ENCODE results near the gene USP12. TPM values are rescaled to one million over a fixed set of nuclear protein-coding genes. Genes with fewer than 3 reads are reported as not detected.

Gene USP12
- total RNA-seq, 1 donor from 2014 or later = 17.9 TPM

DNA sequence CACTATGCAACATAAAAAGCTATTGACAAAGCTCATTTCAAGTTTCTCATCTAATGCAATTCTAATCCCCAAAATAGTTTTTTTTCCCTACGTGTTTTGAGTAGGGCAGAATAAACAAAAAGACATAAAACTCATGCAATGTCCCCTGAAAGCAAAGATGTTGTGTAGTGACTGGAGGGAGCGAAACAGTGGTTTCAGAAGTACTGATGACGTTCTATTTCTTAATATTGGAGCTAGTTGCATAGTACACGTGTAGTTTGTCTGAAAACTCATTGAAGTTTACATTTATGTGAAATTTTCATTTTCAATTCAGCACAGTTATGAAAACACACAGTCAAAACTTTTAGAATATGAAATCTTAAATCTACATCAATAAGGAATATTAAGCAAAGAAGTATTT is 31.6 kb downstream of the USP12 start:
- Histone ChIP-seq H3K4me3 (ENCODE audit: low read depth, low read length) (no peak overlapping the region), H3K27me3 (ENCODE audit: control insufficient read depth, insufficient read depth, low read length) (no peaks in the 10 kb centered on the region), H3K36me3 (ENCODE audit: control insufficient read depth, insufficient read depth, low read length) (no peaks in the 10 kb centered on the region)
- no peak for DNase-seq (ENCODE audit: low read depth)
- no peak for FAIRE-seq
- TF ChIP-seq, protein P1, sequence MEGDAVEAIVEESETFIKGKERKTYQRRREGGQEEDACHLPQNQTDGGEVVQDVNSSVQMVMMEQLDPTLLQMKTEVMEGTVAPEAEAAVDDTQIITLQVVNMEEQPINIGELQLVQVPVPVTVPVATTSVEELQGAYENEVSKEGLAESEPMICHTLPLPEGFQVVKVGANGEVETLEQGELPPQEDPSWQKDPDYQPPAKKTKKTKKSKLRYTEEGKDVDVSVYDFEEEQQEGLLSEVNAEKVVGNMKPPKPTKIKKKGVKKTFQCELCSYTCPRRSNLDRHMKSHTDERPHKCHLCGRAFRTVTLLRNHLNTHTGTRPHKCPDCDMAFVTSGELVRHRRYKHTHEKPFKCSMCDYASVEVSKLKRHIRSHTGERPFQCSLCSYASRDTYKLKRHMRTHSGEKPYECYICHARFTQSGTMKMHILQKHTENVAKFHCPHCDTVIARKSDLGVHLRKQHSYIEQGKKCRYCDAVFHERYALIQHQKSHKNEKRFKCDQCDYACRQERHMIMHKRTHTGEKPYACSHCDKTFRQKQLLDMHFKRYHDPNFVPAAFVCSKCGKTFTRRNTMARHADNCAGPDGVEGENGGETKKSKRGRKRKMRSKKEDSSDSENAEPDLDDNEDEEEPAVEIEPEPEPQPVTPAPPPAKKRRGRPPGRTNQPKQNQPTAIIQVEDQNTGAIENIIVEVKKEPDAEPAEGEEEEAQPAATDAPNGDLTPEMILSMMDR (IDR thresholded peaks at IDR 0.05; ENCODE audit: insufficient read depth, low read length, severe bottlenecking) = no peak

DNA sequence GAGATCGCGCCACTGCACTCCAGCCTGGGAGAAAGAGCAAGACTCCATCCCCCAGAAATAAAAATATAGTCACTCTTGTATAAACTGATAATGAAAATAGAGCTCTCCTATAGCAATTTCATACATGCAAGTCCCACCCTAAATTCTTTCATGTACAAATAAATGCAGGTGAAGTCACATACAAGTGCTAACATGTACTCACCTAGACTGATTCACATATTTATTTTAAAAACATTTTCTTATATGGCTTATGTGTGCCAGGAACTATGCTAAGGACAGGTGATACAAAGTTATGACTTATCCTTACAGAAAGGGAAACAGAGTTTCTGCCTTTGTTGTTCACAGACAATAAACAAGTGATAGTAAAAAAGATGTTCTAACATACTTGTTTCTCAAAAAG is 32.0 kb downstream of the USP12 start:
- H3K36me3 ChIP-seq (ENCODE audit: control insufficient read depth, insufficient read depth, low read length) = no peaks in the 10 kb centered on the region
- FAIRE-seq (no peak), DNase-seq (ENCODE audit: low read depth) (peak; percentile 93)
- H3K4me3 ChIP-seq (ENCODE audit: low read depth, low read length) = no peak overlapping the region
- TF ChIP-seq, protein P1 (IDR thresholded peaks at IDR 0.05; ENCODE audit: insufficient read depth, low read length, severe bottlenecking) = no peak
- no peaks in the 10 kb centered on the region for H3K27me3 ChIP-seq (ENCODE audit: control insufficient read depth, insufficient read depth, low read length)

GRCh38 chr13:27138457-27139093 is 33.0 kb downstream of the USP12 start:
- H3K27me3 ChIP-seq (ENCODE audit: control insufficient read depth, insufficient read depth, low read length) = no peaks in the 10 kb centered on the region
- peak; percentile 19 for DNase-seq (ENCODE audit: low read depth)
- no peak for FAIRE-seq
- H3K36me3 ChIP-seq (ENCODE audit: control insufficient read depth, insufficient read depth, low read length) = no peaks in the 10 kb centered on the region
- H3K4me3 ChIP-seq (ENCODE audit: low read depth, low read length) = no peak overlapping the region
- TF ChIP-seq, protein P1 (IDR thresholded peaks at IDR 0.05; ENCODE audit: insufficient read depth, low read length, severe bottlenecking) = no peak

DNA sequence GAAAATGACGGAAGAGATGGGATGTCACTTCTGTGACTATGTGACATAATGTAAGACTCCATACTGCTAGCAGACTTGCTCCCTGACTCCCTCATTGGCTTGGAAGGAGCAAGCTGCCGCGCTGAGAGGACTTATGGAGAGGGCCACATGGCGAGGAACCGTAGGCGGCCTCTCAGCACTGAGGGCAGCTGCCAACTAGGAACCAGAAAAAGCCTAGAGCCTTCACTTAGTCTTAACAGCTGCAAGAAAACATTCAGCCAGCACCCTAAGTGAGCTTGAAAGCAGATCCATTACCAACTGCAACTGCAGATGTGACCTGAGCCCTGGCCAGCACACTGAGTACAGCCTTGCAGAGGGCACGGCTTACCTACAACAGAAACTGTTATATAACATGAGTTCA is 33.9 kb downstream of the USP12 start:
- Histone ChIP-seq H3K36me3 (ENCODE audit: control insufficient read depth, insufficient read depth, low read length) (no peaks in the 10 kb centered on the region), H3K4me3 (ENCODE audit: low read depth, low read length) (no peak overlapping the region), H3K27me3 (ENCODE audit: control insufficient read depth, insufficient read depth, low read length) (no peaks in the 10 kb centered on the region)
- TF ChIP-seq, protein P1 (IDR thresholded peaks at IDR 0.05; ENCODE audit: insufficient read depth, low read length, severe bottlenecking) = no peak
- DNase-seq (ENCODE audit: low read depth) (no peak), FAIRE-seq (no peak)

- FAIRE-seq (no peak), DNase-seq (ENCODE audit: low read depth) (no peak)
- Histone ChIP-seq H3K4me3 (ENCODE audit: low read depth, low read length) (no peak overlapping the region), H3K36me3 (ENCODE audit: control insufficient read depth, insufficient read depth, low read length) (no peaks in the 10 kb centered on the region), H3K27me3 (ENCODE audit: control insufficient read depth, insufficient read depth, low read length) (no peaks in the 10 kb centered on the region)
- TF ChIP-seq, protein P1 (IDR thresholded peaks at IDR 0.05; ENCODE audit: insufficient read depth, low read length, severe bottlenecking) = no peak
Observed at GRCh38 chr13:27135023-27135422, 36.6 kb downstream of the USP12 start.

- no peaks in the 10 kb centered on the region for H3K36me3 ChIP-seq (ENCODE audit: control insufficient read depth, insufficient read depth, low read length)
- no peaks in the 10 kb centered on the region for H3K27me3 ChIP-seq (ENCODE audit: control insufficient read depth, insufficient read depth, low read length)
- H3K4me3 ChIP-seq (ENCODE audit: low read depth, low read length) = no peak overlapping the region
- TF ChIP-seq, protein P1 (IDR thresholded peaks at IDR 0.05; ENCODE audit: insufficient read depth, low read length, severe bottlenecking) = no peak
- FAIRE-seq (no peak), DNase-seq (ENCODE audit: low read depth) (no peak)
Observed at GRCh38 chr13:27133889-27134288, 37.7 kb downstream of the USP12 start.
